Osteoblast (primary cell): ENCODE data around the gene TRIM65. TPM values are rescaled to one million over a fixed set of nuclear protein-coding genes. Genes with fewer than 3 reads are reported as not detected.

Experiments
- DNase-seq: peaks from one replicate; pipeline ENCODE4 v3.0.0; 2011; ENCODE audit warnings: low spot score, mixed read lengths; ENCODE audit not compliant: insufficient read length; ENCODE audit errors: missing footprints
- H2AFZ ChIP-seq: 2 replicates; pipeline ENCODE4 v1.6.0; 2011; ENCODE audit warnings: mild to moderate bottlenecking, low read length
- H3K27ac ChIP-seq: 2 replicates; pipeline ENCODE4 v1.5.1; 2011; ENCODE audit warnings: mild to moderate bottlenecking, low read depth, low read length, moderate library complexity
- H3K27me3 ChIP-seq: 2 replicates; pipeline ENCODE4 v1.6.0; 2012; ENCODE audit warnings: mild to moderate bottlenecking, control low read depth, inconsistent platforms, low read length, moderate library complexity; ENCODE audit not compliant: insufficient read depth
- H3K36me3 ChIP-seq: 2 replicates; pipeline ENCODE4 v1.5.1; 2011; ENCODE audit warnings: mild to moderate bottlenecking, low read length, control low read depth, moderate library complexity; ENCODE audit not compliant: insufficient read depth
- H3K4me1 ChIP-seq: 2 replicates; pipeline ENCODE4 v1.5.1; 2011; ENCODE audit warnings: mild to moderate bottlenecking, low read length, control low read depth, moderate library complexity; ENCODE audit not compliant: insufficient read depth
- H3K4me2 ChIP-seq: 2 replicates; pipeline ENCODE4 v1.6.0; 2011; ENCODE audit warnings: mild to moderate bottlenecking, low read length; ENCODE audit not compliant: insufficient read depth
- H3K4me3 ChIP-seq: fragments of 200-600 bp; sonication (generic); 3 replicates; pipeline ENCODE4 v1.5.1; 2012; ENCODE audit warnings: mild to moderate bottlenecking, low read length, inconsistent platforms; ENCODE audit not compliant: insufficient read depth
- H3K79me2 ChIP-seq: 2 replicates; pipeline ENCODE4 v1.6.0; 2012; ENCODE audit warnings: mild to moderate bottlenecking, low read length, control low read depth, inconsistent platforms; ENCODE audit not compliant: insufficient read depth
- H3K9me3 ChIP-seq: 2 replicates; pipeline ENCODE4 v1.5.1; 2011; ENCODE audit warnings: low read depth, low read length, control low read depth
- H4K20me1 ChIP-seq: 2 replicates; pipeline ENCODE4 v1.6.0; 2012; ENCODE audit warnings: mild to moderate bottlenecking, low read length, control low read depth; ENCODE audit not compliant: insufficient read depth
- total RNA-seq: library from RNA; depleted of rRNA; stranded (reverse); fragments of >200 nt; gene quantifications from 2 replicates; pipeline ENCODE4 v1.2.3, GENCODE V29; 2012
- TF ChIP-seq, protein P1 (sequence below): IDR thresholded peaks from 2 replicates; pipeline ENCODE4 v1.5.1; 2011; ENCODE audit warnings: mild to moderate bottlenecking, low read depth, low read length, moderate library complexity; ENCODE audit errors: extremely low read depth

TRIM65 gene
- total RNA-seq, 1 donor = 22.8 TPM

- H3K4me1 ChIP-seq = no peaks in the 10 kb centered on the region
- no peaks in the 10 kb centered on the region for H3K27me3 ChIP-seq
- no peaks in the 10 kb centered on the region for H3K9me3 ChIP-seq
- no peak overlapping the region for H3K4me3 ChIP-seq
- H4K20me1 ChIP-seq = no peaks in the 10 kb centered on the region
- no peak for DNase-seq
- no peaks in the 10 kb centered on the region for H3K79me2 ChIP-seq
- no peak overlapping the region for H3K27ac ChIP-seq
- no peak overlapping the region for H2AFZ ChIP-seq
- H3K4me2 ChIP-seq = no peak overlapping the region
- TF ChIP-seq, protein P1, sequence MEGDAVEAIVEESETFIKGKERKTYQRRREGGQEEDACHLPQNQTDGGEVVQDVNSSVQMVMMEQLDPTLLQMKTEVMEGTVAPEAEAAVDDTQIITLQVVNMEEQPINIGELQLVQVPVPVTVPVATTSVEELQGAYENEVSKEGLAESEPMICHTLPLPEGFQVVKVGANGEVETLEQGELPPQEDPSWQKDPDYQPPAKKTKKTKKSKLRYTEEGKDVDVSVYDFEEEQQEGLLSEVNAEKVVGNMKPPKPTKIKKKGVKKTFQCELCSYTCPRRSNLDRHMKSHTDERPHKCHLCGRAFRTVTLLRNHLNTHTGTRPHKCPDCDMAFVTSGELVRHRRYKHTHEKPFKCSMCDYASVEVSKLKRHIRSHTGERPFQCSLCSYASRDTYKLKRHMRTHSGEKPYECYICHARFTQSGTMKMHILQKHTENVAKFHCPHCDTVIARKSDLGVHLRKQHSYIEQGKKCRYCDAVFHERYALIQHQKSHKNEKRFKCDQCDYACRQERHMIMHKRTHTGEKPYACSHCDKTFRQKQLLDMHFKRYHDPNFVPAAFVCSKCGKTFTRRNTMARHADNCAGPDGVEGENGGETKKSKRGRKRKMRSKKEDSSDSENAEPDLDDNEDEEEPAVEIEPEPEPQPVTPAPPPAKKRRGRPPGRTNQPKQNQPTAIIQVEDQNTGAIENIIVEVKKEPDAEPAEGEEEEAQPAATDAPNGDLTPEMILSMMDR = no peak
- peaks cover 6% of the 10 kb centered on the region for H3K36me3 ChIP-seq
Measured at GRCh38 chr17:75932852-75933251, 36.1 kb upstream of the TRIM65 start.

GRCh38 chr17:75931062-75931461 lies 34.3 kb upstream of the TRIM65 start:
- no peak overlapping the region for H3K4me2 ChIP-seq
- H3K27ac ChIP-seq = no peak overlapping the region

GRCh38 chr17:75927286-75927922 lies 30.7 kb upstream of the TRIM65 start:
- DNase-seq = peak; percentile 78

More at GRCh38 chr17:75931062-75931461, 34.3 kb upstream of the TRIM65 start:
- TF ChIP-seq, protein P1 = no peak
- no peak overlapping the region for H2AFZ ChIP-seq
- no peaks in the 10 kb centered on the region for H4K20me1 ChIP-seq
- DNase-seq = no peak
- H3K9me3 ChIP-seq = no peaks in the 10 kb centered on the region
- peaks cover 13% of the 10 kb centered on the region for H3K36me3 ChIP-seq
- H3K4me1 ChIP-seq = no peaks in the 10 kb centered on the region
- H3K79me2 ChIP-seq = no peaks in the 10 kb centered on the region
- no peak overlapping the region for H3K4me3 ChIP-seq
- no peaks in the 10 kb centered on the region for H3K27me3 ChIP-seq

GRCh38 chr17:75926456-75926855 lies 29.7 kb upstream of the TRIM65 start:
- Histone ChIP-seq H3K4me3 (no peak overlapping the region), H2AFZ (no peak overlapping the region), H3K4me1 (no peaks in the 10 kb centered on the region), H3K9me3 (no peaks in the 10 kb centered on the region), H3K36me3 (peaks cover 16% of the 10 kb centered on the region), H3K27ac (no peak overlapping the region), H3K4me2 (no peak overlapping the region), H3K27me3 (no peaks in the 10 kb centered on the region), H4K20me1 (no peaks in the 10 kb centered on the region), H3K79me2 (no peaks in the 10 kb centered on the region)
- TF ChIP-seq, protein P1 = no peak
- peak; percentile 13 for DNase-seq

More at GRCh38 chr17:75927286-75927922, 30.7 kb upstream of the TRIM65 start:
- Histone ChIP-seq H3K79me2 (no peaks in the 10 kb centered on the region), H3K9me3 (no peaks in the 10 kb centered on the region), H3K4me1 (no peaks in the 10 kb centered on the region), H2AFZ (no peak overlapping the region), H3K27ac (no peak overlapping the region), H3K27me3 (no peaks in the 10 kb centered on the region), H4K20me1 (no peaks in the 10 kb centered on the region), H3K4me3 (no peak overlapping the region), H3K36me3 (peaks cover 21% of the 10 kb centered on the region), H3K4me2 (no peak overlapping the region)
- TF ChIP-seq, protein P1 = peak; percentile 40
